Liver (tissue), 9 donors: Measurements from ENCODE around the gene CCDC187. TPM values are rescaled to one million over a fixed set of nuclear protein-coding genes. Genes with fewer than 3 reads are reported as not detected.

Source experiments
- DNase-seq: peaks from one replicate; pipeline ENCODE4 v3.0.0-alpha.2; 2017; ENCODE audit warnings: low spot score
- H3K27ac ChIP-seq, 2 donors: one replicate each; pipeline ENCODE4 v1.7.0; 2013; ENCODE audit warnings: inconsistent platforms in 2 of 2, low read length in 2 of 2, control low read depth in 1 of 2, low read depth in 1 of 2, mild to moderate bottlenecking in 1 of 2
- H3K27me3 ChIP-seq, 4 donors: one replicate each; pipeline versions ENCODE4 v1.6.1 to v1.7.0; 2013; ENCODE audit warnings: low read length in 3 of 4, inconsistent platforms in 1 of 4, mild to moderate bottlenecking in 1 of 4, moderate library complexity in 1 of 4; ENCODE audit not compliant: control insufficient read depth in 4 of 4, insufficient read depth in 4 of 4
- H3K36me3 ChIP-seq, 4 donors: one replicate each; pipeline versions ENCODE4 v1.6.1 to v1.7.0; 2013; ENCODE audit warnings: low read length in 3 of 4, mild to moderate bottlenecking in 3 of 4, low read depth in 1 of 4, moderate library complexity in 1 of 4; ENCODE audit not compliant: control insufficient read depth in 4 of 4, insufficient read depth in 3 of 4
- H3K4me1 ChIP-seq, 4 donors: one replicate each; pipeline versions ENCODE4 v1.6.1 to v1.7.0; 2013; ENCODE audit warnings: low read length in 3 of 4, mild to moderate bottlenecking in 3 of 4, moderate library complexity in 1 of 4; ENCODE audit not compliant: control insufficient read depth in 4 of 4, insufficient read depth in 4 of 4
- H3K4me3 ChIP-seq, 3 donors: one replicate each; pipeline versions ENCODE4 v1.6.1 to v1.7.0; 2013; ENCODE audit warnings: low read length in 3 of 3, control low read depth in 1 of 3, low read depth in 1 of 3, mild to moderate bottlenecking in 1 of 3
- H3K9ac ChIP-seq, 2 donors: one replicate each; pipeline ENCODE4 v1.7.0; 2013; ENCODE audit warnings: low read length in 2 of 2, mild to moderate bottlenecking in 2 of 2, moderate library complexity in 2 of 2, control low read depth in 1 of 2, low read depth in 1 of 2
- H3K9me3 ChIP-seq, 4 donors: one replicate each; pipeline versions ENCODE4 v1.6.1 to v1.7.0; 2013; ENCODE audit warnings: low read length in 3 of 4; ENCODE audit not compliant: control insufficient read depth in 4 of 4
- EGR1 ChIP-seq, 2 donors: IDR thresholded peaks; 2 replicates each; pipeline ENCODE4 v1.6.1; 2016 to 2018; ENCODE audit warnings: antibody characterized with exemption in 2 of 2, low read depth in 2 of 2
- FOXA2 ChIP-seq: IDR thresholded peaks from 2 replicates; pipeline ENCODE4 v1.6.1; 2016; ENCODE audit warnings: antibody characterized with exemption
- GABPA ChIP-seq, 2 donors: IDR thresholded peaks in 1 of 2; conservative IDR thresholded peaks in 1 of 2; 2 replicates each; pipeline ENCODE4 v1.6.1; 2016; ENCODE audit warnings: antibody characterized with exemption in 2 of 2, mild to moderate bottlenecking in 1 of 2, moderate library complexity in 1 of 2
- HNF4A ChIP-seq, 2 donors: conservative IDR thresholded peaks; 2 replicates each; pipeline ENCODE4 v1.6.1; 2016; ENCODE audit warnings: antibody characterized with exemption in 2 of 2, mild to moderate bottlenecking in 2 of 2
- HNF4G ChIP-seq: IDR thresholded peaks from 2 replicates; pipeline ENCODE4 v1.6.1; 2016; ENCODE audit warnings: antibody characterized with exemption
- NR2F2 ChIP-seq: IDR thresholded peaks from 2 replicates; pipeline ENCODE4 v1.6.1; 2016; ENCODE audit warnings: antibody characterized with exemption
- RAD21 ChIP-seq, 2 donors: IDR thresholded peaks; 2 replicates each; pipeline ENCODE4 v1.6.1; 2016; ENCODE audit warnings: antibody characterized with exemption in 2 of 2, mild to moderate bottlenecking in 2 of 2
- RXRA ChIP-seq, 2 donors: IDR thresholded peaks; 2 replicates each; pipeline ENCODE4 v1.6.1; 2017 to 2018; ENCODE audit warnings: antibody characterized with exemption in 2 of 2, mild to moderate bottlenecking in 1 of 2
- TAF1 ChIP-seq: conservative IDR thresholded peaks from 2 replicates; pipeline ENCODE4 v1.6.1; 2016; ENCODE audit warnings: antibody characterized with exemption, mild to moderate bottlenecking
- YY1 ChIP-seq: IDR thresholded peaks from 2 replicates; pipeline ENCODE4 v1.6.1; 2016; ENCODE audit warnings: antibody characterized with exemption, mild to moderate bottlenecking
- WGBS: extraction: QIAGEN DNeasy Blood & Tissue Kit; methylation state at CpG from one replicate; pipeline ENCODE4 v1.1.7; 2013; 5-methylcytosine and 5-hydroxymethylcytosine counted together
- polyA plus RNA-seq, 2 donors: library from polyadenylated mRNA; stranded (reverse) in 1 of 2; unstranded in 1 of 2; fragments of 200-250 nt in 1 of 2; fragments of >200 nt in 1 of 2; fragmentation: Nextera tagmentation in 1 of 2; extraction: Ambion mirVana in 1 of 2; gene quantifications; one replicate each; pipeline versions ENCODE4 v1.2.1 to v1.2.3, GENCODE V29; 2013 to 2015
- total RNA-seq, 2 donors: library from RNA; depleted of rRNA; stranded (reverse); fragments of >200 nt; gene quantifications; one replicate each; pipeline ENCODE4 v1.2.3, GENCODE V29; 2014
- TF ChIP-seq, protein P1 (sequence below): IDR thresholded peaks from 2 replicates; pipeline ENCODE4 v1.6.1; 2016; ENCODE audit warnings: antibody characterized with exemption
- TF ChIP-seq, protein P2 (sequence below): fragments of 150-350 bp; IDR thresholded peaks from 2 replicates; pipeline ENCODE4 v1.5.1; 2017; ENCODE audit warnings: improper control_type of control experiment, low read depth, low read length; ENCODE audit not compliant: missing input control
- TF ChIP-seq, protein P3 (sequence below): IDR thresholded peaks from 2 replicates; pipeline ENCODE4 v1.6.1; 2016; ENCODE audit warnings: antibody characterized with exemption
- TF ChIP-seq, protein P4 (sequence below): IDR thresholded peaks from 2 replicates; pipeline ENCODE4 v1.6.1; 2016; ENCODE audit warnings: antibody characterized with exemption
- donor health status: healthy.
- donor health status: healthy.
- donor health status: healthy.
- donor health status: healthy.
- donor health status: healthy.

The CCDC187 gene
- total and polyA plus RNA-seq, 4 donors: 0.05 TPM; not detected in 3

- H3K4me1 ChIP-seq: peaks cover 3 to 8% (median 6%) of the 10 kb centered on the region in 4 donors
- H3K27ac ChIP-seq: no peak overlapping the region
- no peaks in the 10 kb centered on the region for H3K9me3 ChIP-seq
- 82% methylated on average over 30 of the region's 30 CpGs for WGBS
- H3K4me3 ChIP-seq: no peak overlapping the region
- no peaks in the 10 kb centered on the region for H3K27me3 ChIP-seq
- H3K36me3 ChIP-seq: peaks cover 0 to 13% (median 4%) of the 10 kb centered on the region in 4 donors
- DNase-seq: peak; percentile 82
- TF ChIP-seq NR2F2 (no peak), HNF4A (conservative IDR thresholded peaks at IDR 0.05) (no peak), GABPA (IDR thresholded peaks at IDR 0.05 in 1 of 2, conservative IDR thresholded peaks at IDR 0.05 in 1 of 2) (no peak), RAD21 (IDR thresholded peaks at IDR 0.05) (peak; percentile 55 to 80), TAF1 (no peak)
- TF ChIP-seq, protein P1, sequence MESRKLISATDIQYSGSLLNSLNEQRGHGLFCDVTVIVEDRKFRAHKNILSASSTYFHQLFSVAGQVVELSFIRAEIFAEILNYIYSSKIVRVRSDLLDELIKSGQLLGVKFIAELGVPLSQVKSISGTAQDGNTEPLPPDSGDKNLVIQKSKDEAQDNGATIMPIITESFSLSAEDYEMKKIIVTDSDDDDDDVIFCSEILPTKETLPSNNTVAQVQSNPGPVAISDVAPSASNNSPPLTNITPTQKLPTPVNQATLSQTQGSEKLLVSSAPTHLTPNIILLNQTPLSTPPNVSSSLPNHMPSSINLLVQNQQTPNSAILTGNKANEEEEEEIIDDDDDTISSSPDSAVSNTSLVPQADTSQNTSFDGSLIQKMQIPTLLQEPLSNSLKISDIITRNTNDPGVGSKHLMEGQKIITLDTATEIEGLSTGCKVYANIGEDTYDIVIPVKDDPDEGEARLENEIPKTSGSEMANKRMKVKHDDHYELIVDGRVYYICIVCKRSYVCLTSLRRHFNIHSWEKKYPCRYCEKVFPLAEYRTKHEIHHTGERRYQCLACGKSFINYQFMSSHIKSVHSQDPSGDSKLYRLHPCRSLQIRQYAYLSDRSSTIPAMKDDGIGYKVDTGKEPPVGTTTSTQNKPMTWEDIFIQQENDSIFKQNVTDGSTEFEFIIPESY: no peak
- TF ChIP-seq, protein P2, sequence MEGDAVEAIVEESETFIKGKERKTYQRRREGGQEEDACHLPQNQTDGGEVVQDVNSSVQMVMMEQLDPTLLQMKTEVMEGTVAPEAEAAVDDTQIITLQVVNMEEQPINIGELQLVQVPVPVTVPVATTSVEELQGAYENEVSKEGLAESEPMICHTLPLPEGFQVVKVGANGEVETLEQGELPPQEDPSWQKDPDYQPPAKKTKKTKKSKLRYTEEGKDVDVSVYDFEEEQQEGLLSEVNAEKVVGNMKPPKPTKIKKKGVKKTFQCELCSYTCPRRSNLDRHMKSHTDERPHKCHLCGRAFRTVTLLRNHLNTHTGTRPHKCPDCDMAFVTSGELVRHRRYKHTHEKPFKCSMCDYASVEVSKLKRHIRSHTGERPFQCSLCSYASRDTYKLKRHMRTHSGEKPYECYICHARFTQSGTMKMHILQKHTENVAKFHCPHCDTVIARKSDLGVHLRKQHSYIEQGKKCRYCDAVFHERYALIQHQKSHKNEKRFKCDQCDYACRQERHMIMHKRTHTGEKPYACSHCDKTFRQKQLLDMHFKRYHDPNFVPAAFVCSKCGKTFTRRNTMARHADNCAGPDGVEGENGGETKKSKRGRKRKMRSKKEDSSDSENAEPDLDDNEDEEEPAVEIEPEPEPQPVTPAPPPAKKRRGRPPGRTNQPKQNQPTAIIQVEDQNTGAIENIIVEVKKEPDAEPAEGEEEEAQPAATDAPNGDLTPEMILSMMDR: peak; percentile 74
- TF ChIP-seq, protein P3, sequence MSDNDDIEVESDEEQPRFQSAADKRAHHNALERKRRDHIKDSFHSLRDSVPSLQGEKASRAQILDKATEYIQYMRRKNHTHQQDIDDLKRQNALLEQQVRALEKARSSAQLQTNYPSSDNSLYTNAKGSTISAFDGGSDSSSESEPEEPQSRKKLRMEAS: no peak
- no peak overlapping the region for H3K9ac ChIP-seq
Observed at GRCh38 chr9:136225748-136226679, 77.9 kb downstream of the CCDC187 start.

DNA sequence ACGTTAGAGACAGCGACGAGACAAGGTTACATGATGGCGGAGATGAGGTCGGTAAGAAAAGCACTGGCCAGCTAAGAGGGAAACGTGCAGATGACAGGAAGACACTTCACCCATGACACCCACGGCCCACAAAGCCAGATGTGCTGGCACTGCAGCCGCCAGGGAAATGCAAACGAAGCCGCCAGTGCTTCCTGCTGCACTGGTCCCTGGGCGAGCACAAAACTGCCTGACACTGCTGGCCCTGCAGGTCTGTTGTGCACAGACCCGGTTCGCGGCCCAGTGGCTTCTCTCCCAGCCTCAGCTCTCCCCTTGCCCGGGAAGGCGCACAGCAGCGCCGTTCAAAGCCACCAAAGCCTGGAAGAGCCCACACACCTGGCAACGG is 78.5 kb downstream of the CCDC187 start:
- H3K27ac ChIP-seq: no peak overlapping the region
- H3K9ac ChIP-seq: no peak overlapping the region
- H3K4me1 ChIP-seq: peaks cover 1 to 4% (median 3%) of the 10 kb centered on the region in 4 donors
- DNase-seq: no peak
- no peak overlapping the region for H3K4me3 ChIP-seq
- TF ChIP-seq RAD21 (IDR thresholded peaks at IDR 0.05) (no peak), GABPA (IDR thresholded peaks at IDR 0.05 in 1 of 2, conservative IDR thresholded peaks at IDR 0.05 in 1 of 2) (no peak)
- TF ChIP-seq, protein P3: no peak
- H3K36me3 ChIP-seq: peaks cover 0 to 13% (median 4%) of the 10 kb centered on the region in 4 donors
- no peaks in the 10 kb centered on the region for H3K9me3 ChIP-seq
- H3K27me3 ChIP-seq: no peaks in the 10 kb centered on the region
- 88% methylated on average over 19 of the region's 19 CpGs for WGBS

- H3K36me3 ChIP-seq: peaks cover 0 to 13% (median 4%) of the 10 kb centered on the region in 4 donors
- TF ChIP-seq HNF4G: no peak
- TF ChIP-seq, protein P2: no peak
- TF ChIP-seq RAD21 (IDR thresholded peaks at IDR 0.05): no peak
- no peak for TF ChIP-seq GABPA (IDR thresholded peaks at IDR 0.05 in 1 of 2, conservative IDR thresholded peaks at IDR 0.05 in 1 of 2)
- no peak for TF ChIP-seq EGR1 (IDR thresholded peaks at IDR 0.05; ENCODE audit: low read depth in 2 of 2)
- no peak for TF ChIP-seq HNF4A (conservative IDR thresholded peaks at IDR 0.05)
- no peak for TF ChIP-seq RXRA (IDR thresholded peaks at IDR 0.05)
- no peak for TF ChIP-seq TAF1
- TF ChIP-seq FOXA2: no peak
- TF ChIP-seq, protein P4, sequence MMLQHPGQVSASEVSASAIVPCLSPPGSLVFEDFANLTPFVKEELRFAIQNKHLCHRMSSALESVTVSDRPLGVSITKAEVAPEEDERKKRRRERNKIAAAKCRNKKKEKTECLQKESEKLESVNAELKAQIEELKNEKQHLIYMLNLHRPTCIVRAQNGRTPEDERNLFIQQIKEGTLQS: no peak
- TF ChIP-seq NR2F2: no peak
- TF ChIP-seq YY1: no peak
- no peak overlapping the region for H3K4me3 ChIP-seq
- H3K9me3 ChIP-seq: no peaks in the 10 kb centered on the region
- no peak overlapping the region for H3K27ac ChIP-seq
- 93% methylated on average over 30 of the region's 30 CpGs for WGBS
- no peak for DNase-seq
- H3K27me3 ChIP-seq: no peaks in the 10 kb centered on the region
- H3K9ac ChIP-seq: no peak overlapping the region
- no peaks in the 10 kb centered on the region for H3K4me1 ChIP-seq
Observed at GRCh38 chr9:136223871-136224640, 79.8 kb downstream of the CCDC187 start.
